ENCODE data around the gene KIAA0319L.
"Not testable (repeated sequence)": the region's sequence is repeated elsewhere in the genome, so short reads cannot be mapped to it uniquely, and the experiment has no call there.

KIAA0319L gene

GRCh38 chr1:35581621-35582020 is 24.4 kb upstream of the KIAA0319L start:
- DNase-seq (ENCODE audit: low spot score): not testable (repeated sequence)

- DNase-seq (ENCODE audit: low spot score): no peak
Observed at GRCh38 chr1:35580949-35581388, 23.8 kb upstream of the KIAA0319L start.

GRCh38 chr1:35577071-35577998 is 20.1 kb upstream of the KIAA0319L start:
- DNase-seq (ENCODE audit: low spot score): no peak

GRCh38 chr1:35576766-35577070 is 19.5 kb upstream of the KIAA0319L start:
- not testable (repeated sequence) for DNase-seq (ENCODE audit: low spot score)

GRCh38 chr1:35576061-35576765 is 19.0 kb upstream of the KIAA0319L start:
- DNase-seq (ENCODE audit: low spot score): no peak

- no peak for DNase-seq (ENCODE audit: low spot score)
Observed at GRCh38 chr1:35575416-35575958, 18.3 kb upstream of the KIAA0319L start.

GRCh38 chr1:35574655-35575415 is 17.6 kb upstream of the KIAA0319L start:
- DNase-seq (ENCODE audit: low spot score): no peak

GRCh38 chr1:35574125-35574654 is 17.0 kb upstream of the KIAA0319L start:
- no peak for DNase-seq (ENCODE audit: low spot score)

GRCh38 chr1:35573198-35574124 is 16.3 kb upstream of the KIAA0319L start, which contains the start of gene TFAP2E:
TSS of gene TFAP2E (plus strand) at chr1:35573314. CDS start at chr1:35573578, 264 bp downstream.
- DNase-seq (ENCODE audit: low spot score): peak; percentile 72

GRCh38 chr1:35572296-35572695 is 15.1 kb upstream of the KIAA0319L start:
- DNase-seq (ENCODE audit: low spot score): no peak

GRCh38 chr1:35571263-35571662 is 14.1 kb upstream of the KIAA0319L start:
- no peak for DNase-seq (ENCODE audit: low spot score)

- DNase-seq (ENCODE audit: low spot score): no peak
Observed at GRCh38 chr1:35570589-35571137, 13.5 kb upstream of the KIAA0319L start.

GRCh38 chr1:35569936-35570335 is 12.7 kb upstream of the KIAA0319L start:
- DNase-seq (ENCODE audit: low spot score): peak; percentile 31

GRCh38 chr1:35568975-35569395 is 11.8 kb upstream of the KIAA0319L start:
- DNase-seq (ENCODE audit: low spot score): peak; percentile 86

GRCh38 chr1:35567947-35568558 is 10.8 kb upstream of the KIAA0319L start:
- no peak for DNase-seq (ENCODE audit: low spot score)

GRCh38 chr1:35565742-35566133 is 8.5 kb upstream of the KIAA0319L start:
- DNase-seq (ENCODE audit: low spot score): no peak

- DNase-seq (ENCODE audit: low spot score): no peak
Observed at GRCh38 chr1:35564884-35565741, 7.9 kb upstream of the KIAA0319L start.

- DNase-seq (ENCODE audit: low spot score): peak; percentile 89
Observed at GRCh38 chr1:35564037-35564883, 7.1 kb upstream of the KIAA0319L start.

All from hepatic stellate cell (primary cell).